DND-41 (cell line): ENCODE data around the gene CYP2J2.
"Not testable (repeated sequence)": the region's sequence is repeated elsewhere in the genome, so short reads cannot be mapped to it uniquely, and the experiment has no call there.

Experiments used
- ATAC-seq: fragments of 200-7000 bp; cut with Tn5 transposase; 3 replicates; pipeline ENCODE4 v1.9.1; 2021; ENCODE audit warnings: low read depth; ENCODE audit not compliant: insufficient read depth
- DNase-seq: peaks from one replicate; pipeline ENCODE4 v3.0.0-alpha.2; 2020
- H2AFZ ChIP-seq: 2 replicates; pipeline ENCODE4 v1.6.0; 2012; ENCODE audit warnings: low read depth, low read length
- H3K27ac ChIP-seq: 2 replicates; pipeline ENCODE4 v1.5.1; 2012; ENCODE audit warnings: low read length, inconsistent platforms
- H3K27me3 ChIP-seq: fragments of 200-600 bp; sonication (generic); 2 replicates; pipeline ENCODE4 v1.6.0; 2012; ENCODE audit warnings: low read length, mild to moderate bottlenecking, inconsistent platforms; ENCODE audit not compliant: insufficient read depth, poor library complexity
- H3K36me3 ChIP-seq: 2 replicates; pipeline ENCODE4 v1.5.1; 2012; ENCODE audit warnings: low read length, inconsistent platforms; ENCODE audit not compliant: insufficient read depth
- H3K4me1 ChIP-seq: 2 replicates; pipeline ENCODE4 v1.5.1; 2012; ENCODE audit warnings: mild to moderate bottlenecking, low read length; ENCODE audit not compliant: insufficient read depth
- H3K4me2 ChIP-seq: 2 replicates; pipeline ENCODE4 v1.6.0; 2012; ENCODE audit warnings: mild to moderate bottlenecking, moderate library complexity, low read length, inconsistent platforms; ENCODE audit not compliant: insufficient read depth
- H3K4me3 ChIP-seq, 2 experiments: fragments of 200-600 bp in 1 of 2; shearing (Covaris generic) in 1 of 2; 2 replicates each; pipeline ENCODE4 v1.5.1; 2012 to 2016; ENCODE audit warnings: inconsistent platforms in 2 of 2, low read length in 2 of 2, mild to moderate bottlenecking in 2 of 2, low read depth in 1 of 2, moderate library complexity in 1 of 2
- H3K79me2 ChIP-seq: 2 replicates; pipeline ENCODE4 v1.6.0; 2012; ENCODE audit warnings: low read length, inconsistent platforms; ENCODE audit not compliant: insufficient read depth
- H3K9ac ChIP-seq: 2 replicates; pipeline ENCODE4 v1.6.0; 2012; ENCODE audit warnings: low read depth, mild to moderate bottlenecking, inconsistent platforms, low read length, moderate library complexity
- H3K9me3 ChIP-seq: 2 replicates; pipeline ENCODE4 v1.5.1; 2012; ENCODE audit warnings: low read length, moderate library complexity, mild to moderate bottlenecking, inconsistent platforms; ENCODE audit not compliant: insufficient read depth, severe bottlenecking
- H4K20me1 ChIP-seq: 2 replicates; pipeline ENCODE4 v1.6.0; 2012; ENCODE audit warnings: low read length; ENCODE audit not compliant: insufficient read depth
- EZH2 ChIP-seq: IDR thresholded peaks from 3 replicates; pipeline ENCODE4 v1.6.1; 2012; ENCODE audit warnings: borderline replicate concordance, low read depth, mild to moderate bottlenecking, moderate library complexity, low read length, inconsistent platforms; ENCODE audit not compliant: severe bottlenecking
- TF ChIP-seq, protein P1 (sequence below): IDR thresholded peaks from 2 replicates; pipeline ENCODE4 v1.5.1; 2012; ENCODE audit warnings: borderline replicate concordance, low read length, moderate library complexity, mild to moderate bottlenecking; ENCODE audit not compliant: poor library complexity, severe bottlenecking; ENCODE audit errors: extremely low read depth

Gene CYP2J2

DNA sequence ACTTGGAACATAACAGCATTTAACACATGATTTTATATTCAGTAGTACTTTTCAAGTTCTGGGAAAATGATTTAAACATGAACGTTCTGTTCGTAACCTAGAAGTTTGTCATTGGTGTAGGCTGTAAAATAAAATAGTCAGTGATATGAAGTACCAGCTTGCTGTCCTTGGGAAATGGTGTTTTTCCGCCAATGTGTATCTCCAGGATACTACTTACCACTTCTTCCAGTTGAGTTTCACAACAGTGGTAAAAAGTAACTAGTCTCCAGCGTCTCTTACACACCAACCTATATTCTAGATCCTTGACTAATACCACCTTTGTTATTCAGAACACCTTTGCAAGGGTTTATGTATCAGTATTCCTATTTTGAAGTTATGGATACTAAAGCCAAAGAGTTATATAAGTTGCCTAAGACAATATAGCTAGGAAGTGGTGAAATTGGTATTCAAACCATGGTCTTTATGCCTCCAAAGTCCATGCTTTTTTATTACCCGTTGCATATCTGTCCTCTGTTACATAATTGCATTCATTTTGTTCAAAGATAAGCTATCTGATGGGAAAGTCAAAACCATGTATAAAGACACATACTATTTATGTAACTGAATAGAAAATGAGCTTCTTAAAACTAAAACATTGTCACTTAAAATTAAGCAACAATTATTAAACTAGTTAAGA lies 68.8 kb downstream of the CYP2J2 start:
- Histone ChIP-seq H3K9ac (no peak overlapping the region), H3K79me2 (no peaks in the 10 kb centered on the region), H3K4me2 (no peak overlapping the region), H3K9me3 (no peaks in the 10 kb centered on the region), H4K20me1 (no peaks in the 10 kb centered on the region), H2AFZ (no peak overlapping the region), H3K4me3 (no peak overlapping the region), H3K4me1 (no peaks in the 10 kb centered on the region), H3K27ac (no peak overlapping the region), H3K36me3 (no peaks in the 10 kb centered on the region), H3K27me3 (peaks cover 11% of the 10 kb centered on the region)
- ATAC-seq = no peak
- DNase-seq = no peak
- TF ChIP-seq EZH2 = no peak
- TF ChIP-seq, protein P1, sequence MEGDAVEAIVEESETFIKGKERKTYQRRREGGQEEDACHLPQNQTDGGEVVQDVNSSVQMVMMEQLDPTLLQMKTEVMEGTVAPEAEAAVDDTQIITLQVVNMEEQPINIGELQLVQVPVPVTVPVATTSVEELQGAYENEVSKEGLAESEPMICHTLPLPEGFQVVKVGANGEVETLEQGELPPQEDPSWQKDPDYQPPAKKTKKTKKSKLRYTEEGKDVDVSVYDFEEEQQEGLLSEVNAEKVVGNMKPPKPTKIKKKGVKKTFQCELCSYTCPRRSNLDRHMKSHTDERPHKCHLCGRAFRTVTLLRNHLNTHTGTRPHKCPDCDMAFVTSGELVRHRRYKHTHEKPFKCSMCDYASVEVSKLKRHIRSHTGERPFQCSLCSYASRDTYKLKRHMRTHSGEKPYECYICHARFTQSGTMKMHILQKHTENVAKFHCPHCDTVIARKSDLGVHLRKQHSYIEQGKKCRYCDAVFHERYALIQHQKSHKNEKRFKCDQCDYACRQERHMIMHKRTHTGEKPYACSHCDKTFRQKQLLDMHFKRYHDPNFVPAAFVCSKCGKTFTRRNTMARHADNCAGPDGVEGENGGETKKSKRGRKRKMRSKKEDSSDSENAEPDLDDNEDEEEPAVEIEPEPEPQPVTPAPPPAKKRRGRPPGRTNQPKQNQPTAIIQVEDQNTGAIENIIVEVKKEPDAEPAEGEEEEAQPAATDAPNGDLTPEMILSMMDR = no peak

DNA sequence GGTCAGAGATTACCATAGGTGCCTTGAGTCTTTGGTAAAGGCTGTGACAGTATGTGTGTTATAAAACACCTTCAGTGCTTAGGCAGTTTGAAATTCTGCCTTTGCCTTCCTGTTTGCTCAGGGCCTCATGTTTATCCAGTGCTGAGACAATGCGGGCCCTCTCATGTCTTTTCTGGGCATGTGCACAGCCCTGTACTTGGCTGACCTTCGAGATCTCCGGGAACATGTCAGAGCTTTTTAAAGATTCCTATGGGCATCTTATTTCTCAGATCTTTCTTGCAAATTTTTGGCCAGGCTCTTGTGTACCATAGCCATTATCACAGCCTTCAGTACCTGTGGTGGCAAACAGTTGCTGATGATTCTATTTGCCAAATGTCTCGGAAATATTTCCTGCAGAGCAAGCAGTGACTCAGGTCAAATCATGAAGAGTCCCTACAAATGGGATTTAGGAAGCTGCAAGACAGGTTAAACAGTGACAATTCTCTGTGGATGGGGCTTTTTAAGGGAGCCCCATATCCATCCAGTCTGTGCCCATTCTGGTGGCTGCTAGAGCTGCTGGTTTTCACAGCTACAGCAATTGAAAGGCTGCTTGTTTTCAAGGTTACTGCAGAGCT lies 69.7 kb downstream of the CYP2J2 start:
- H3K9me3 ChIP-seq = no peaks in the 10 kb centered on the region
- H3K4me3 ChIP-seq = no peak overlapping the region
- no peaks in the 10 kb centered on the region for H3K4me1 ChIP-seq
- H3K27ac ChIP-seq = no peak overlapping the region
- H2AFZ ChIP-seq = no peak overlapping the region
- H3K36me3 ChIP-seq = no peaks in the 10 kb centered on the region
- H4K20me1 ChIP-seq = no peaks in the 10 kb centered on the region
- H3K27me3 ChIP-seq = peaks cover 6% of the 10 kb centered on the region
- H3K79me2 ChIP-seq = no peaks in the 10 kb centered on the region
- no peak for DNase-seq
- TF ChIP-seq, protein P1 = no peak
- TF ChIP-seq EZH2 = no peak
- H3K9ac ChIP-seq = no peak overlapping the region
- no peak for ATAC-seq
- no peak overlapping the region for H3K4me2 ChIP-seq

DNA sequence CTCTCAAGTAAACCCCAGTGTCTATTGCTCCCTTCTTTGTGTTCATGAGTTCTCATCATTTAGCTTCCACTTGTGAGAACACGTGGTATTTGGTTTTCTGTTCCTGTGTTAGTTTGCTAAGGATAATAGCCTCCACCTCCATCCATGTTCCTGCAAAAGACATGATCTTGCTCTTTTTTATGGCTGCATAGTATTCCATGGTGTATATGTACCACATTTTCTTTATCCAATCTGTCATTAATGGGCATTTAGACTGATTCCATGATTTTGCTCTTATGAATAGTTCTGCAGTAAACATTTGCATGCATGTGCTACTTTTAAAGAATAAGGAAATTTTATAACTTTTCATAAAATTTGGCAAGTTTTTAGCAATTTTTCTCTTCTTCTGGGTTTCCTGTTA lies 71.3 kb downstream of the CYP2J2 start:
- not testable (repeated sequence) for H3K27me3 ChIP-seq, H3K4me3 ChIP-seq, H3K4me2 ChIP-seq, H3K9me3 ChIP-seq, DNase-seq, ATAC-seq, H3K79me2 ChIP-seq, H2AFZ ChIP-seq, H3K9ac ChIP-seq, H3K36me3 ChIP-seq, H3K27ac ChIP-seq, H4K20me1 ChIP-seq, H3K4me1 ChIP-seq

DNA sequence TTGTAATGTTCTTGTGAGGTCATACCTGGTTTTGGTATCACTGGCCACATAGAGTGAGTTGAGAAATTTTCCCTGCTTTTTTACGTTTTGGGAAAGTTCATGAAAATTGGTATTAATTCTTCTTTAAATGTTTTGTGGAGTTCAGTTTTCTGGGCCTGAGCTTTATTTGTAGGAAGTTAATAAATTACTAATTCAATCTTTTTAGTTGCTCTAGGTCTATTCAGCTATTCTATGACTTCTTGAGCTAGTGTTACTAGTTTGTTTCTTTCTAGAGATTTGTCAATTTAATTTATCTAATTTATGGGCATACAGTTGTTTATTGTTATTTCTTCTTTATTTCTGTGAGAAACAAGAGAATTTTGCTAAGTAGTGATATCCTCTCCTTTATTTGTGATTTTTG lies 74.5 kb downstream of the CYP2J2 start:
- Histone ChIP-seq H4K20me1 (no peaks in the 10 kb centered on the region), H2AFZ (no peak overlapping the region), H3K9me3 (no peaks in the 10 kb centered on the region), H3K79me2 (no peaks in the 10 kb centered on the region), H3K4me2 (no peak overlapping the region), H3K9ac (no peak overlapping the region), H3K4me3 (no peak overlapping the region), H3K4me1 (no peaks in the 10 kb centered on the region), H3K27ac (no peak overlapping the region), H3K36me3 (no peaks in the 10 kb centered on the region), H3K27me3 (peaks cover 3% of the 10 kb centered on the region)
- no peak for TF ChIP-seq EZH2
- TF ChIP-seq, protein P1 = no peak
- ATAC-seq = no peak
- DNase-seq = no peak
